Omental fat pad (tissue), 4 donors: ENCODE measurements around the gene TMEM185B. TPM values are rescaled to one million over a fixed set of nuclear protein-coding genes. Genes with fewer than 3 reads are reported as not detected.

ENCODE experiments used
- ATAC-seq: fragments of 150-250 bp; one replicate; pipeline ENCODE4 v1.9.1; 2016; ENCODE audit warnings: mild to moderate bottlenecking, moderate library complexity; ENCODE audit not compliant: low FRiP score
- DNase-seq: peaks from one replicate; pipeline ENCODE4 v3.0.0-alpha.2; 2019; ENCODE audit warnings: low spot score
- total RNA-seq, 4 donors: library from RNA; depleted of rRNA; stranded (reverse); fragments of >200 nt; gene quantifications; one replicate each; pipeline ENCODE4 v1.1.0, GENCODE V29; 2016
- TF ChIP-seq, protein P1 (sequence below), 3 donors: fragments of 450-650 bp; IDR thresholded peaks; one replicate each; pipeline ENCODE4 v1.5.1; 2016 to 2017; ENCODE audit warnings: antibody characterized with exemption in 3 of 3, mild to moderate bottlenecking in 3 of 3, moderate library complexity in 2 of 3

The TMEM185B gene
- total RNA-seq, 4 donors from 2014 or later, result 21.5 to 31.7 (median 25.1) TPM

DNA sequence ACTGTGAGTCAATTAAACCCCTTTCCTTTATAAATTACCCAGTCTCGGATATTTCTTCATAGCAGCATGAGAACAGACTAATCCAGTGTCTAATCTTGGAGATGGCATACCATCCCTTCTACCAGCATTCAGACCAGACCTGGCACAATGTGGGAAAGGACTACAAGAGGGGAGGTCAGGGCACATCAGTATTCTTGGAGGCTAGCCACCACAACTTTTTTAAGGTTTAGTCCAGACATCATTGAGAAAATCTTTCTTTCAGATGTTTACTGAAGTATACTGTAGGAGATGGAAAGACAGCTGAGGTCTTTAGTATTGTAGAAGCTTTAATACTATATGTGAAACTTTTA, 33.4 kb upstream of the TMEM185B start:
- DNase-seq (no peak), ATAC-seq (no peak)
- TF ChIP-seq, protein P1, sequence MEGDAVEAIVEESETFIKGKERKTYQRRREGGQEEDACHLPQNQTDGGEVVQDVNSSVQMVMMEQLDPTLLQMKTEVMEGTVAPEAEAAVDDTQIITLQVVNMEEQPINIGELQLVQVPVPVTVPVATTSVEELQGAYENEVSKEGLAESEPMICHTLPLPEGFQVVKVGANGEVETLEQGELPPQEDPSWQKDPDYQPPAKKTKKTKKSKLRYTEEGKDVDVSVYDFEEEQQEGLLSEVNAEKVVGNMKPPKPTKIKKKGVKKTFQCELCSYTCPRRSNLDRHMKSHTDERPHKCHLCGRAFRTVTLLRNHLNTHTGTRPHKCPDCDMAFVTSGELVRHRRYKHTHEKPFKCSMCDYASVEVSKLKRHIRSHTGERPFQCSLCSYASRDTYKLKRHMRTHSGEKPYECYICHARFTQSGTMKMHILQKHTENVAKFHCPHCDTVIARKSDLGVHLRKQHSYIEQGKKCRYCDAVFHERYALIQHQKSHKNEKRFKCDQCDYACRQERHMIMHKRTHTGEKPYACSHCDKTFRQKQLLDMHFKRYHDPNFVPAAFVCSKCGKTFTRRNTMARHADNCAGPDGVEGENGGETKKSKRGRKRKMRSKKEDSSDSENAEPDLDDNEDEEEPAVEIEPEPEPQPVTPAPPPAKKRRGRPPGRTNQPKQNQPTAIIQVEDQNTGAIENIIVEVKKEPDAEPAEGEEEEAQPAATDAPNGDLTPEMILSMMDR (IDR thresholded peaks at IDR 0.05), result no peak

DNA sequence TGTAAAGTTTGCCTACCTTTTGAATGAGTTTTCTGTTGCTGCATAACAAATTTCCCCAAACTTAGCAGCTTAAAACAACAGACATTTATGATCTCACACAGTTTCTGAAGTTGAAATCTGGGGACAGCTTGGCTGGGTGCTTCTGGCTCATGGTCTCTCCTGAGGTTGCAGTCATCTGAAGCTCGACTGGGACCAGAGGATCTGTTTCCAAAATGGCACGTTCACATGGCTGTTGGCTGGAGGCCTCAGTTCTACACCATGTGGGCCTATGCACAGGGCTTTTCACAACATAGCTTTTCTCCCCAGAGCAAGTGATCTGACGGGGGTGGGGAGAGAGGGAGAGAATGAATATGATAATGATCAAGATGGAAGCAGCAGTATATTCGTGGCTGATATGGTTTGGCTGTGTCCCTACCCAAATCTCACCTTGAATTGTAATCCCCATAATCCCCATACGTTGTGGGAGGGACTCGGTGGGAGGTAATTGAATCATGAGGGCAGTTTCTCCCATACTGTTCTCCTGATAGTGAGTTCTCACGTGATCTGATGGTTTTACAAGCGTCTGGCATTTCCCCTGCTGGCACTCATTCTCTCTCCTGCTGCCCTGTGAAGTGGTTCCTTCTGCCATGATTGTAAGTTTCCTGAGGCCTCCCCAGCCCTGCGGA, 32.9 kb upstream of the TMEM185B start:
- ATAC-seq (no peak), DNase-seq (no peak)
- TF ChIP-seq, protein P1 (IDR thresholded peaks at IDR 0.05), result no peak

DNA sequence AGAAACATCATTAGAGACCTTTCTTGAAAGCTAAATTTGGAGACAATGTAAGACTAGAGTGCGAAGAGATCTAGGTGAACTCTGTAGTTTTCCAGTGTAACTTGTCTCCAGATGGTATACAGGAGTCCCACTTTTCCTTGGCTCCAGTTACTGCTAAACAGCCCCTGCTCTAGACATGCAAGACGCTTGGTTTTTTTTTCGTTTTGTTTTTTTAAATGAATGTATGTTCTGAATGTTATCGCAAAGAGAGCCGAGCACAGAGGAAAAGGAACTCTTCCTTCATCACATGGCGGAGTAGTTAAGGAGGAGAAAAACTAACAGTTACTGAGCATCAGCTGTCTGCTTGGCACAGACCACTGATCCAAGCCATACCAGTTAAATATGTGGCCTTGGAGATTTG, 31.9 kb upstream of the TMEM185B start:
- no peak for DNase-seq
- ATAC-seq, result no peak
- TF ChIP-seq, protein P1 (IDR thresholded peaks at IDR 0.05), result no peak

DNA sequence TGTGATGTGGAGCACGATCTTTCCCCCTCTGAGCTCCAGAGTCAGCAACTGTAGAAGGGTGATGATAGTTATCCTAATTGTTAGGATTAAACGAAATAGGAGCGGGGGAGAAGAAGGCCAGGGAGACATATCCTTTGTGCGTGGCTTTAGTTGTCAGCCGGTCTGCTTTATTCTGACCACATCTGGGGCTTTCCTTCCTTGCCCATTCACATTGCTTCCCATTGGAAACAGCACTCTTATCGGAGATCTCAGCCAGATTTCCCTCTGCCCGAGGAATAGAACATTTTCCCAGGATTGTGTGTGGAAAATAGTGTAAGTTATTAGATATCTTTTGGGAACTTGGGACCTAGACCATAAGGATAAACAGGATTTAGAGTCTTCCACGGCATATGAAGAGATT, 31.0 kb upstream of the TMEM185B start:
- ATAC-seq, result no peak
- TF ChIP-seq, protein P1 (IDR thresholded peaks at IDR 0.05), result no peak
- no peak for DNase-seq

DNA sequence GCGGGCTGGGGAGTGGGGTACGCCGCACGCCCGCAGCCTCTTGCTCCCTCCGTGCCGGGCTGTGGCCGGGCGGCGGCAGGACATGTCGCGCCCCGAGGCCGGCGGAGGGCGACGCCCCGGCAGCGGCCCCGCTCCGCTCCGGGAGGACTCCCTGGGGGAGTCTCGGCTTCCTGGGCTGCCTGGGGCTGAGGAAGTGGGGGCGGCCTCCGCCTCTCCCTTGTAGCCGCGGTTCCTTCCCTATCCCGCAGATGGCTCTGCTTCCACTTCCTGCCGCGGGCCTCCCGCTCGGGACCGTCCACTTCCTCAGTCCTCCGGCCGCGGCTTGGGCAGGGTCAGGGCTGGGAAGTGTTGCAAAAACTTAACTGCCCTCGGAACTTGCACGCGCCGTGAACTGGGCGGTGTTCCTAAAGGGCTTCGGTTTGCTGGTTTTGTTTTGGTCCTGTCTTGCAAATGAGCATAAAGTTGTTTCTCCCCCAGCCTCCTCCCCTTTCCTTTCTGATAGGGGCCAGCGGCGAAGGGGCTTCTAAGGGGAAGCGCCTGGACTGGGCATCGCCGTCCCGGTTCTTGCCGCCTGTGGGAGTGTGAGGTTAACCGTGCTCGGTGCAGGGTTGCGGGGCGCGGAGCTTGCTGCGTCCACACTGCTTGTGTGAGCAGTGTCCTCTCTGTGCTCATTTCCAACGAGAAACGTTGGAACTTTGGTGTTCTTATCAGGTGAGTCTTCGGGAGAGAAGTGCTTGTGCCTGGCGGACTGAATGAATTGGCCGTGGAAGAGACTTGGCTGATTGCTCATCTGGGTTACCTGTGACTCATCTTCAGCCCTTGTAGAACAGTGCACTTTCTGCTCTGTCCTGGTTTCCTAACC, 30.1 kb upstream of the TMEM185B start:
- DNase-seq, result no peak
- TF ChIP-seq, protein P1 (IDR thresholded peaks at IDR 0.05), result no peak
- ATAC-seq, result peak; percentile 75

DNA sequence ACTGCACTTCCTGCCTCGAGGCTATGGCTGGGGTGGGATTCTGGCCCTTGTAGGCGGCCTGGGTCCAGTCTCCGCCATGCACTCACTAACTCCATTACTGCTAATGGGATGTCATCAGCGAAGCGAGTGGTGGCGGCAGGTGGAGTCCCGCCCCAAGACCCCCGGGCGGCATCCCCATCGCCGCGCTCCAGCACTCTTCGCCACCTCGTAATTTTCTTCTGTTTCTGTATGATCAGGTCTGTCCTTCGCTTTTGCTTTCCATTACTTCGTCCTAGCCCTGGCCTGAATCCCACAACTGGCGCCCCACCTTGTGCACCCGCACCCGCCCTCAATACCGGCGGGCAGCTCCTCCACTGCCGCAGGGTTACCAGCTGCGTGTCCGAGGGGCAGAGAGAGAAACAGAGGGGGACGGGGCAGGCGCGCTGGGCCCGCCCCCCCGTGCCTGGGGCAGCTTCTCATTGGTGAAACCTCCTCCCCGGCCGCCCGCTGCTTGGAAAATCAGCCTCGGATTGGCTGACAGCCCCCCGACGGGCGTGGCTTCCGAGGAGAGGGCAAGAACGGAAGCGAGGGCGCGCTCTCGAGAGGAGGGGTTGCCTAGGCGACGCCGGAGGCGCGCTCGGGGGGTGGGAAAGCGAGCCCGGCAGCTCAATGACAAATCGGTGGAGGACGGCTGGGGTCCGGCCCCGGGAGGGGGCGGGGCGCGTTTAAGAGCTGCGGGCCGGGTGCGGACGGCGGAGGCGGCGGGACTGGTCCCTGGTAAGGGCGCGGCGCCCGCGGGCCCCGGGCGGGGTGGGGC, 29.2 kb upstream of the TMEM185B start, which contains the start of gene RALB:
RALB (plus strand) TSS at position 628 of the 796 bp plus-strand sequence. CDS start 25,813 bp downstream, outside the sequence.
- TF ChIP-seq, protein P1 (IDR thresholded peaks at IDR 0.05), result no peak
- ATAC-seq (peak; percentile 93), DNase-seq (peak; percentile 94)
